CD4-positive, CD25-positive, alpha-beta regulatory T cell (primary cell): ENCODE data around the gene MARVELD1. TPM values are rescaled to one million over a fixed set of nuclear protein-coding genes. Genes with fewer than 3 reads are reported as not detected.

Source experiments
- ATAC-seq, 2 donors: fragments of 150-1000 bp; cut with Tn5 transposase; one replicate each; pipeline ENCODE4 v1.10.0; 2021; ENCODE audit warnings: low read depth in 2 of 2, moderate number of reproducible peaks in 2 of 2, moderate library complexity in 1 of 2
- DNase-seq, 3 donors: peaks; one replicate each; pipeline versions ENCODE4 v3.0.0 to v3.0.0-alpha.2; 2012 to 2022; ENCODE audit warnings: mixed read lengths in 1 of 3
- H3K27ac ChIP-seq: one replicate; pipeline ENCODE4 v1.7.0; 2013; ENCODE audit warnings: mild to moderate bottlenecking, low read length; ENCODE audit not compliant: insufficient read depth, poor library complexity, severe bottlenecking
- H3K27me3 ChIP-seq: one replicate; pipeline ENCODE4 v1.7.0; 2013; ENCODE audit warnings: low read length; ENCODE audit not compliant: control insufficient read depth, insufficient read depth
- H3K36me3 ChIP-seq: one replicate; pipeline ENCODE4 v1.7.0; 2013; ENCODE audit warnings: mild to moderate bottlenecking, low read length, moderate library complexity; ENCODE audit not compliant: control insufficient read depth, insufficient read depth
- H3K4me1 ChIP-seq: 2 replicates; pipeline ENCODE4 v1.7.0; 2013; ENCODE audit warnings: mild to moderate bottlenecking, low read length; ENCODE audit not compliant: insufficient read depth, control insufficient read depth, poor library complexity, severe bottlenecking
- H3K4me3 ChIP-seq: one replicate; pipeline ENCODE4 v1.7.0; 2013; ENCODE audit warnings: low read depth, mild to moderate bottlenecking, low read length, moderate library complexity
- H3K9me3 ChIP-seq, 2 experiments: 1 replicate in 1 of 2; 2 replicates in 1 of 2; pipeline ENCODE4 v1.7.0; 2013; ENCODE audit warnings: low read length in 2 of 2, mild to moderate bottlenecking in 1 of 2, moderate library complexity in 1 of 2; ENCODE audit not compliant: control insufficient read depth in 2 of 2
- H3K27ac Mint-ChIP-seq, 3 donors: one replicate each; pipeline ENCODE4 v1.8.0; 2020 to 2022; ENCODE audit warnings: mild to moderate bottlenecking in 3 of 3, mixed read lengths in 3 of 3, moderate library complexity in 2 of 3
- H3K27me3 Mint-ChIP-seq: one replicate; pipeline ENCODE4 v1.8.0; 2022; ENCODE audit warnings: mild to moderate bottlenecking, mixed read lengths
- H3K36me3 Mint-ChIP-seq: one replicate; pipeline ENCODE4 v1.8.0; 2020; ENCODE audit warnings: mixed read lengths
- H3K4me1 Mint-ChIP-seq, 4 donors: one replicate each; pipeline ENCODE4 v1.8.0; 2020 to 2022; ENCODE audit warnings: mixed read lengths in 4 of 4, mild to moderate bottlenecking in 1 of 4
- H3K4me3 Mint-ChIP-seq, 4 donors: one replicate each; pipeline ENCODE4 v1.8.0; 2020 to 2022; ENCODE audit warnings: mild to moderate bottlenecking in 4 of 4, mixed read lengths in 4 of 4, moderate library complexity in 3 of 4
- H3K9me3 Mint-ChIP-seq, 7 donors: one replicate each; pipeline ENCODE4 v1.8.0; 2020 to 2022; ENCODE audit warnings: mixed read lengths in 7 of 7, mild to moderate bottlenecking in 3 of 7, moderate library complexity in 2 of 7
- polyA plus RNA-seq, 4 donors: library from polyadenylated mRNA; unstranded; fragments of 300-500 nt; fragmentation: Illumina TruSeq; gene quantifications; one replicate each; pipeline ENCODE4 v1.2.3, GENCODE V29; 2021
- total RNA-seq: library from RNA; stranded (reverse); gene quantifications from one replicate; pipeline ENCODE4 v1.2.3, GENCODE V29; 2022

MARVELD1 gene
- total and polyA plus RNA-seq, 5 donors from 2014 or later, result 0.62 TPM; not detected in 4

DNA sequence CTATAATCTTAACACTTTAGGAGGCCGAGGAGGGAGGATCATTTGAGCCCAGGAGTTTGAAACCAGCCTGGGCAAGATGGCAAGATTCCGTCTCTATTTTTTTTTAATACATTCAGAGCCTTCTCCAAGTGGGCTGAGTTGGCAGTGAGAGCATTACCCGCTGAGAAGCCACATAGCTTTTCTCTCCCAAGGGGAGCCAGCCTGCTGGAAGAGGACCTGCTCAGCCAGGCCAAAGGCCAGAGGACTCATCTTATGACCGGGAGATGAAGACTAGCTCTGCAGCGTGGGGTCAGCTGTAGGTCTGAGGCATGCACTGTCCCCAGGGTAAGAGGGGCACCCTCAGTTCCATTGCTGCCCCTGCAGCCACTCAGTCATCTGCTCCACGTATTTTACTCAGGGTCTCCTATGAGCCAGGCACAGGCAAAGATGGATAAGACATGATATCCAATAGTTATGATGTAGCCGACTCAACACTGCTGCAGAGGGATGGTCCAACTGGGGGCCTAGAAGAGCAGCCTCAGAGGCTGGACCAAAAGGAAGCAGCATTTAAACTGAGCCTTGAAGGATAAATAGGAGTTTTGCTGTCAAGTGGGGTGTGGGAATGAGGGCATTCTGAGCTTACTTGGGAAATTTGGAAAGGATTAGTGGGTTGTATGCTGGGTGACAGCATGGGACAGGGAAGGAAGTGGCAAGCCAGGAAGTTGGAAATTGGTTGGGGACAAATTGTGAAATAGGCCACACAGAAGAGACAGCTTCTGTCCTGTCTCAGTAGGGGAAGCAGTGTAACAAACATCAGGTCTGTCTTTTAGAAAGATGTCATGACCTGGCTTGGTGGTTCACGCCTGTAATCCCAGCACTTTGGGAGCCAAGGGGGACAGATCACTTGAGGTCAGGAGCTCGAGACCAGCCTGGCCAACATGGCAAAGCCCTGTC lies 1.6 kb upstream of the MARVELD1 start:
- no peaks in the 10 kb centered on the region for H3K36me3 ChIP-seq
- no peak overlapping the region for H3K27ac ChIP-seq
- Mint-ChIP-seq H3K27me3 (peaks cover 70% of the 10 kb centered on the region), H3K36me3 (peaks cover 4% of the 10 kb centered on the region), H3K4me1 (peaks cover 0 to 20% (median 7%) of the 10 kb centered on the region in 4 donors), H3K27ac (no peak overlapping the region), H3K9me3 (peaks cover 0 to 3% (median 0%) of the 10 kb centered on the region in 7 donors), H3K4me3 (peak overlapping the region; percentile 0 to 73 (median 58))
- H3K9me3 ChIP-seq, result no peaks in the 10 kb centered on the region
- peaks cover 9% of the 10 kb centered on the region for H3K4me1 ChIP-seq
- H3K27me3 ChIP-seq, result peaks cover 10% of the 10 kb centered on the region
- DNase-seq (no peak), ATAC-seq (no peak)
- no peak overlapping the region for H3K4me3 ChIP-seq

- Mint-ChIP-seq H3K27me3 (peaks cover 60% of the 10 kb centered on the region), H3K4me3 (peak overlapping the region; percentile 90 to 98 (median 94)), H3K4me1 (peaks cover 0 to 20% (median 7%) of the 10 kb centered on the region in 4 donors), H3K36me3 (no peaks in the 10 kb centered on the region), H3K9me3 (peaks cover 0 to 3% (median 0%) of the 10 kb centered on the region in 7 donors), H3K27ac (peak overlapping the region in 2 of 3 donors; percentile 60 to 93)
- ATAC-seq, result peak; percentile 73 to 78
- peak; percentile 32 to 64 (median 40) for DNase-seq
- Histone ChIP-seq H3K9me3 (no peaks in the 10 kb centered on the region), H3K4me3 (peak overlapping the region; percentile 32), H3K27me3 (peaks cover 10% of the 10 kb centered on the region), H3K4me1 (peaks cover 9% of the 10 kb centered on the region), H3K27ac (no peak overlapping the region), H3K36me3 (no peaks in the 10 kb centered on the region)
Measured at GRCh38 chr10:97713826-97714400, 383 bp downstream of the MARVELD1 start.

- Mint-ChIP-seq H3K4me3 (peak overlapping the region; percentile 82 to 98 (median 94)), H3K36me3 (no peaks in the 10 kb centered on the region), H3K27me3 (peaks cover 53% of the 10 kb centered on the region), H3K9me3 (peaks cover 0 to 3% (median 0%) of the 10 kb centered on the region in 7 donors), H3K27ac (no peak overlapping the region), H3K4me1 (peaks cover 0 to 20% (median 7%) of the 10 kb centered on the region in 4 donors)
- Histone ChIP-seq H3K4me1 (peaks cover 9% of the 10 kb centered on the region), H3K27ac (no peak overlapping the region), H3K4me3 (no peak overlapping the region), H3K9me3 (no peaks in the 10 kb centered on the region), H3K27me3 (peaks cover 8% of the 10 kb centered on the region), H3K36me3 (no peaks in the 10 kb centered on the region)
- DNase-seq (no peak), ATAC-seq (peak in 1 of 2 donors; percentile 9)
Measured at GRCh38 chr10:97714401-97715258, 1.1 kb downstream of the MARVELD1 start.

DNA sequence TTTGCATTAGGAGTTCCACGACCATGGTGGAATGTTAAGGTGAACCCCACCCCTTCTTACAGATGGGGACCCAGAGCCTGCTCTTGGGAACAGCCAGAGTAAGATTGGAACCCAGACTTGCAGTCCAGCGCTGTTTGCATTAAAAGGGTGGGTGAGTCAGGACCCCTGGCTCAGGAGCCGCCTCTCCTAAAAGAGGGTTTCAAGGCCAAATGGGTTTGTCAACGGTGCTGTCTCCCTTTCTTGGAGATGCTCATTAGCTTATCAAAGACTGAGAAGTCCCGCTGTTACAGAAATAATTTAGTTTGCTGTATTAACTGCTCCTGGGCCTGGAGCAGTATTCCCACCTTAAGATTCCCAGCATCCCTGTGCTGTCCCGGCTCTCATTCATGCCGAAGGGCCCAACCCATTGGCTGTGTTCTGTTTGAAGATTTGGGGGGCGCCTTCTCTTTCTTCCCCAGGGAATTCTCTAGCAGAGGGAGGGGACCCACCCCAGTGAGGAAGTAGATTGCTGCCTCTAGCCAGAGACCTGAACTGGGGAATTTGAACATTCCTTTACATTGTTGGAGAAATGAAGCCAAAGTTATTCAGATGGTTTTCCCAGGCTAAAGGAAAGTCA lies 1.8 kb downstream of the MARVELD1 start:
- Histone ChIP-seq H3K4me1 (peaks cover 9% of the 10 kb centered on the region), H3K36me3 (no peaks in the 10 kb centered on the region), H3K4me3 (no peak overlapping the region), H3K27me3 (peaks cover 5% of the 10 kb centered on the region), H3K9me3 (no peaks in the 10 kb centered on the region), H3K27ac (no peak overlapping the region)
- ATAC-seq (no peak), DNase-seq (no peak)
- Mint-ChIP-seq H3K36me3 (no peaks in the 10 kb centered on the region), H3K27ac (no peak overlapping the region), H3K4me3 (peak overlapping the region; percentile 53 to 98 (median 86)), H3K27me3 (peaks cover 45% of the 10 kb centered on the region), H3K4me1 (peaks cover 0 to 20% (median 7%) of the 10 kb centered on the region in 4 donors), H3K9me3 (peaks cover 0 to 3% (median 0%) of the 10 kb centered on the region in 7 donors)

DNA sequence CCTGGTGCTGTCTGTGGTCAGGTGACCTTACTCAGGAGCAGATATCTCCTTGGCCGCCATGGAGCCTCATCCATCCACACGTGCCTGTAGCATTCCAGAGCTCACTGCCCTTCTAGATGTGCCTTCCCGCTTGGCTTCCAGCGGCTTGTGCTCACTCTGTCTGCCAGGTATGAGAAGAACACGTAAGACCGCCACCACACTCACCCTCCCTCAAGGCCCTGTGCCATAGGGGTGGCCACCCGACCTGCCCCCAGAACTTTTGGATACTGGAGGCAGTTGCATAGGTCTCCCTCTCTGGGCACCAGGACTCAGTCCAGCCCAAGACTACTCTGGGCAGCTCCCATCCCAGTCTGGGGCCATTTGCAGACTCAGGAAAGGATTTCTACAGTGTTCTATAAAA lies 4.1 kb downstream of the MARVELD1 start:
- DNase-seq, result no peak
- H3K4me1 ChIP-seq, result peaks cover 9% of the 10 kb centered on the region
- H3K9me3 ChIP-seq, result no peaks in the 10 kb centered on the region
- H3K27me3 ChIP-seq, result peaks cover 3% of the 10 kb centered on the region
- Mint-ChIP-seq H3K27ac (no peak overlapping the region), H3K27me3 (peaks cover 35% of the 10 kb centered on the region), H3K9me3 (peaks cover 0 to 3% (median 0%) of the 10 kb centered on the region in 7 donors), H3K4me3 (peak overlapping the region in 1 of 4 donors; percentile 61), H3K36me3 (no peaks in the 10 kb centered on the region), H3K4me1 (peaks cover 0 to 13% (median 4%) of the 10 kb centered on the region in 4 donors)
- H3K36me3 ChIP-seq, result no peaks in the 10 kb centered on the region
- ATAC-seq, result no peak
- no peak overlapping the region for H3K4me3 ChIP-seq
- H3K27ac ChIP-seq, result no peak overlapping the region

- peaks cover 0 to 3% (median 0%) of the 10 kb centered on the region in 7 donors for H3K9me3 Mint-ChIP-seq
- H3K4me1 ChIP-seq, result peaks cover 7% of the 10 kb centered on the region
- no peak overlapping the region for H3K4me3 ChIP-seq
- H3K9me3 ChIP-seq, result no peaks in the 10 kb centered on the region
- no peak overlapping the region for H3K27ac ChIP-seq
- no peaks in the 10 kb centered on the region for H3K36me3 Mint-ChIP-seq
- H3K27me3 Mint-ChIP-seq, result peaks cover 29% of the 10 kb centered on the region
- H3K27ac Mint-ChIP-seq, result peak overlapping the region in 1 of 3 donors; percentile 80
- DNase-seq, result no peak
- no peaks in the 10 kb centered on the region for H3K27me3 ChIP-seq
- H3K4me3 Mint-ChIP-seq, result no peak overlapping the region
- H3K4me1 Mint-ChIP-seq, result peaks cover 0 to 9% (median under 1%) of the 10 kb centered on the region in 4 donors
- ATAC-seq, result no peak
- H3K36me3 ChIP-seq, result no peaks in the 10 kb centered on the region
Measured at GRCh38 chr10:97718178-97718577, 4.6 kb downstream of the MARVELD1 start.

GRCh38 chr10:97718659-97719142 lies 5.2 kb downstream of the MARVELD1 start:
- no peaks in the 10 kb centered on the region for H3K9me3 ChIP-seq

More at GRCh38 chr10:97718659-97719142, 5.2 kb downstream of the MARVELD1 start:
- Histone ChIP-seq H3K4me3 (no peak overlapping the region), H3K4me1 (peaks cover 3% of the 10 kb centered on the region), H3K27ac (no peak overlapping the region), H3K36me3 (no peaks in the 10 kb centered on the region), H3K27me3 (no peaks in the 10 kb centered on the region)
- H3K27me3 Mint-ChIP-seq, result peaks cover 29% of the 10 kb centered on the region
- H3K27ac Mint-ChIP-seq, result no peak overlapping the region
- peaks cover 0 to 3% (median 0%) of the 10 kb centered on the region in 7 donors for H3K9me3 Mint-ChIP-seq
- ATAC-seq (no peak), DNase-seq (no peak)
- no peaks in the 10 kb centered on the region for H3K36me3 Mint-ChIP-seq
- peaks cover 0 to 9% (median 0%) of the 10 kb centered on the region in 4 donors for H3K4me1 Mint-ChIP-seq
- no peak overlapping the region for H3K4me3 Mint-ChIP-seq
